HTR-8/SVneo (cell line): ENCODE data around the gene AKR1E2.

Experiments used
- DNase-seq: peaks from one replicate; pipeline ENCODE4 v3.0.0; 2011; ENCODE audit warnings: low spot score, mixed read lengths; ENCODE audit not compliant: insufficient read length
- FAIRE-seq: peaks from 2 replicates; lab custom pipeline; 2011; peaks lifted over from hg19 to GRCh38; lab: Jason Lieb, UNC

The AKR1E2 gene

GRCh38 chr10:4825868-4826791 is at the start of gene AKR1E2:
Gene AKR1E2 (plus strand): TSS chr10:4826207. CDS start chr10:4826325, 118 bp downstream.
- FAIRE-seq (no peak), DNase-seq (peak; percentile 15)

DNA sequence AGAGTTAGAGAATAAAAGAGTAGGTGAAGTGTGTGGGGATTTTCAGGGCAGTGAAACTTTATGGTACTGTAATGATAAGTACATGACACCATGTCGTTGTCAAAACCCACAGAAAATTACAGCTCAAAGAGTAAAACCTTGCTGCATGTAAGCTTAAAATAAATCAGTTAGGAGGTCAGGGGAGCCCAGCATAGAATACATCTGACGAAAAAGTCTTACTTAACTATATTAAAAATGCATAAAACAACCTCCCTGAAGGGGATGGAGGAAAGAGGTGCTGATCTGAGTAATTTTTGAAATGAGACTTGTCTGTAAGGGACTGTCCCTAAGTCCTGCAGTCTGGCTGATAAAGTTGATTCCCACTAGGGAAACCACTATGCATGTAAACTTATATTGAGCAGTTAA is 49.8 kb upstream of the AKR1E2 start:
- no peak for FAIRE-seq
- no peak for DNase-seq

DNA sequence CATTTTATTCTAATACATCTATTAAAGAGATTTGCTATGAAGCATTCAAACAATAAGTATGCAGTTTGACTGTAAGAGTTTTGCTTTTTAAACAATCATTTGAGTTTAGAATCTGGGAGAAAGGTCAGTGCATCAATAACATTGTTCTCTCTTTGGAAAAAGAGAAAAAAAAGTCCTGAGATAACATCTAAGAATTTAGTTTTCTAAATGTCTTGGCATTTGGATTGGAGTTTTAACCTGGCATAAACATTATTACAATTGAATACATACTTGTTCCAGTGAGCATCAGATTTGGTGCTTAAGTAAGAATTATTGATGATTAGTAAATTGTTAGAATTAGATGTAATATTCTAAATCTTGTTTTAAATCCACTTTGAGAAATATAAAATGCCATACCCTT is 47.2 kb upstream of the AKR1E2 start:
- DNase-seq = no peak
- no peak for FAIRE-seq

- DNase-seq = no peak
- FAIRE-seq = no peak
Measured at GRCh38 chr10:4780091-4780490, 45.9 kb upstream of the AKR1E2 start.

- FAIRE-seq = no peak
- peak; percentile 23 for DNase-seq
Measured at GRCh38 chr10:4780782-4781181, 45.2 kb upstream of the AKR1E2 start.

DNA sequence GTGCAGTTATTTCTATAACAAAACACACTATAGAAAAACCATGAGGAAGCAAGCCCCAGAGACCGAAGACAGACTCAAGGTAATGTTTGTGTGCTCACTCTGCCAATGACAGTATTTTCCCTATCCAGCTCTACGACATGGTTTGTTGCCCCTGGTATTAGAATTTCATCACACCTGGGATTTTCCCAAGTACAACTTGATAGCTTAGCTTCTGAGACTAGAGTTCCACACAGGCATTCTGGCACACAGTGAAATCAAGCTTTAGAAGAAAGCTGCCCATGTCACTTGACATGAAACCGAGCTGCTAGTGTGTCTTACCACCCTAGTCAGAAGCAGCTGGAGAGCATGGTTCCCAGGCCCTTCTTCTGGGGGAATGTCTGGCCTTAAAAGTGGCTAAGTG is 44.1 kb upstream of the AKR1E2 start:
- no peak for FAIRE-seq
- no peak for DNase-seq

DNA sequence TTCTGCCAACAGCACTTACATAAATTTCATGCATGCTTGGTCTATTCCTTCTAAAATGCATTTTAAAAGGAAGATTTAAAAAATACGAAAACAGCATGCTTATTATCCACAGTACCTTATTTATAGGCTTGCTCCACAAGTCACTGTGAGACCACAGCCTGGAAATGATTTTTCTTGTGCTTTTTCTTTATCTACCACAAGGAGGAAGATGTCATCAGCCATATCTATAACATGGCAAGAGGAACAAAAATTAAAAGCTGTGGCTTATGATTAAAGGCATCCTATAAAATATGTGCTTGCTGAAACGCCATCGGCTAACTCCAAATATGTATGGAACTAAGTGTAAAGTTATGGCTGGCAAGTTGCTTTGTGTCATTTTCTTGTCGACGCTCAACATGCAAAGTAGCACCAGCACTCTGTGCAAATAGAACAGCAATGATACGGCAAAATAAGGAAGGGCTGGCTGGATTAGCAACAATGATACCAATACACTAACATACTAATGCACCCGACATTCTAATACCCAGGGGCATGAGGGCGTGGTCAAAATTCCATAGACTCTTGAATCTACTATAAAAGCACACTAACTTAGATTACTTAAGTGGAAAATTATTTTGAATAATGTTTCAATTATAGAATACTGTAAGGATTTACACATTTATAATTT is 41.2 kb upstream of the AKR1E2 start:
- no peak for DNase-seq

DNA sequence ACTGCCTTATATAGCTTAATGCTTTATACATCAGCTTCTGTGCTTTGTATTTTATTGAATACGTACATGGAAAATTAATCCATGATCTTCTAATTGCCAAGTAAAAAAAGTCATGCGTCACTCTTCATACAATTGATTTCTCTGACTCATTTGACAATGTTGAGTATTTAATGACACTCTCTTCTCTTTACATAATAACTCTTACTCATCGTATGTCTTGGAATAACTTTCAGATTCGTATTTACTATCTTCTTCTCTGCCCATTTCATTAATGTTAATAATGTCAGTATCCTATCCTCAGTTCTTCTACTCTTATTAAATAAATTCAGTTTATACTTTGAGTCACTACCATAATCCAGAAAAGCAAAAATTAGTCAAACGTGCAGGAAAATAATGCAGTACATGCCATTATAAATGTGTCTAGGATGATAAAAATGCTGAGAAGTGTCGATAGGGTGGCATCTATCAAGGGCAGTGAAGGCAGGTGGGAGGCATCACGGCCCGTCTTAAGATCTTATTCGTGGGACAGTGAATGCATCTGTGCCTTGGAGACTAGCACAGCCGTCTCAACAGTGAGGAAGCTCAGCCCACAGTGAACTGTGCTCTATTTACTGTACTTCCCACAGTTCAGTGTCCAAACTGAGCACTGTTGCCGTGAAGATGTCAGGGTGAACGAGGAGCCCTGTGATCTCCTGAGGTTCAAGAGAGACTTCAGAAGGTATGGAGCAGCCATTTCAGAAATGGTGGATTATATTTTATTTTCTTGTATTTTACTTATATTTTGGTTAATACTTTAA is 39.8 kb upstream of the AKR1E2 start:
- no peak for DNase-seq
- no peak for FAIRE-seq

More for the DNA sequence above, 41.2 kb upstream of the AKR1E2 start:
- no peak for FAIRE-seq

GRCh38 chr10:4790045-4790444 is 36.0 kb upstream of the AKR1E2 start:
- no peak for FAIRE-seq

GRCh38 chr10:4790922-4791321 is 35.1 kb upstream of the AKR1E2 start:
- FAIRE-seq (no peak), DNase-seq (no peak)

More at GRCh38 chr10:4790045-4790444, 36.0 kb upstream of the AKR1E2 start:
- DNase-seq = no peak

- FAIRE-seq = no peak
- no peak for DNase-seq
Measured at GRCh38 chr10:4792381-4792780, 33.6 kb upstream of the AKR1E2 start.

DNA sequence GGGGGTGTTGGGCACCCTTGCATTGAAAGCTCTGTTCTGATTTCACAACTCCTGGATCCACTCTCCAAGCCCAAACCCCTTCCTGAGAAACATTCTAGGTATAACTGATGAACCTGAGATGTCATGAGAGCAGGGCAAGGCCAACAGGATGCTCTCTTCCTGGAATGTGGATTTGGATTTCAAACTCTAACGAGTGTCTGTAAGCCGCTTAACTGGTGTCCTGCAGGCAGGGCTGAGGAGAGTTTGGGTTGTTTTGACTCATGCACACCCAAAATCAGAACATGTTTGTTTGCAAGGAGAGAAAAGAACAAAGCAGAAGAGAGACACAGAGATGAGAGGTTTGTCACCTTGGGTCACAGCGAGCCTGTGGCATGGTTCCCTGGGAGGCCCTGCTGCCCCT is 24.6 kb upstream of the AKR1E2 start:
- no peak for DNase-seq
- FAIRE-seq = no peak

DNA sequence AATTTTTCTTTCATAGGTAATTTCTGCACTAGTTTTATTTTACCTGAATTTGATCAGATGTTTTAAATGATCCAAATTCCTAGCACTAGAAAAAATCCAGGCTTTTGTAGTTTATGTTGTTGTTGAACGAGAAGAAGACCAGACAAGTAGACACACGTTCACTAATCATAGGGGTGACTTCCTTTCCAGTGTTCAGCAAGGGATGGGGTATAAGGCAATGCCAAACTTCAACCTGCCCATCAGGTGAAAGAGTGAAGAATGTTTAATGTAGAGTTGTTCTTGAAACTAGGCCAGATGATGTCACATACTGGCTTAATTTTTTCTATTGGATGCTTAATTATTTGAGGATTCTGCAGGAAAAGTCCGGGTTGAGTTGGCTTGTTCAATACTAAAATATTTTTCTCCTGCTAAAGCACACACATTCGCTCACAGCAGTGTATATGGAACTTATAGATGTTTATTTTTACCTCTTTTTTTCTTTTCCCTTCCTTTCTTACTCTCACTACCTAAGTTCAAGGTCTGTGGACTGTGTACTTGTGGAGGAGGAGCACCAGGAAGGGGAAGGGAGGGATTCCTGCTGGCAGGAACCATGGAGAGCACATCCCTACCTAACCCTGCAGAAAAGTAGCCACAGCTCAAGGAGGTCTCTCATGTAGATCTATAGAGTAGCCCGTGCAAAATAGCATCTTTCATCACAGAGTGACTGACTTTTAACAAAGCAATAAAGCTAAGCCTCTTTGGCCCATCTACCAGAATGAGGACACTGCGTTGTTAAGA is 23.1 kb upstream of the AKR1E2 start:
- DNase-seq (no peak), FAIRE-seq (no peak)

GRCh38 chr10:4803822-4804221 is 22.2 kb upstream of the AKR1E2 start:
- no peak for DNase-seq
- no peak for FAIRE-seq

DNA sequence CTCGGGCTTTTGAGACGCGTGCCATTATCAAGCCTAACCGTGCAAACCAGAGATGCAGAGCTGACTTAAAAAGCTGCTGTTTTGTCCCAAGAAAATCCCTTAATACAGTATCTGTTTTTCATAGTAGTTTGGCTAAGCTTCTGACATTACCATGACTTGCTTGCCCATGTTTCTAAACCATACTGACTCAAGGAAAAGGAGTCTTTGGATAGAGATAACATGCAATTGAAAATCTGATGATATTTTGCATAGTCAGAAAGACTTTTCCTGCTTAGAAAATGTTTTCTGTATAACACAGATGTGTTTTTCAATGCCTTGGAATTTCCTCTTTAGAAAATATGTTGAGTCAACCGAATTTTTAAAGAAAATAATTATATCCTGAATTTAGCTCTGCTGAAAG is 21.5 kb upstream of the AKR1E2 start:
- DNase-seq (no peak), FAIRE-seq (no peak)

DNA sequence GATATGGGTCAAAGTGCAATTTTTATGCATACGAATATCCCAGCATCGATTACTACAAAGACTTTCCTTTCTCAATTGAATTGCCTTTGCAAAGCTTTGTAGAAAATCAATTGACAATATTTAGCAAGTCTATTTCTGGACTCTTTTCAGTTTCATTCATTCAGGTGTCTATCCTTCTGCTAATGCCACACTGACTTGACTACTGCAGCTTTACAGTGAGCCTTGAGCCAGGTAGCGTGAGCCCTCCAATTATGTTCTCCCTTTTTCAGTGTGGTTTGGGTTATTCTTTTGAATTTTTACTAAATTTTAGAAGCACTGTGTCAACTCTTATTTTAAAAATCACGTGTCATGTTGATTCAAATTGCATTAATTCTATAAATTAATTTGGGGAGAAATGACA is 19.5 kb upstream of the AKR1E2 start:
- DNase-seq (no peak), FAIRE-seq (no peak)

GRCh38 chr10:4807761-4808507 is 18.1 kb upstream of the AKR1E2 start:
- DNase-seq (peak; percentile 63), FAIRE-seq (peak; percentile 13)

- no peak for DNase-seq
- FAIRE-seq = no peak
Measured at GRCh38 chr10:4809156-4809555, 16.9 kb upstream of the AKR1E2 start.

DNA sequence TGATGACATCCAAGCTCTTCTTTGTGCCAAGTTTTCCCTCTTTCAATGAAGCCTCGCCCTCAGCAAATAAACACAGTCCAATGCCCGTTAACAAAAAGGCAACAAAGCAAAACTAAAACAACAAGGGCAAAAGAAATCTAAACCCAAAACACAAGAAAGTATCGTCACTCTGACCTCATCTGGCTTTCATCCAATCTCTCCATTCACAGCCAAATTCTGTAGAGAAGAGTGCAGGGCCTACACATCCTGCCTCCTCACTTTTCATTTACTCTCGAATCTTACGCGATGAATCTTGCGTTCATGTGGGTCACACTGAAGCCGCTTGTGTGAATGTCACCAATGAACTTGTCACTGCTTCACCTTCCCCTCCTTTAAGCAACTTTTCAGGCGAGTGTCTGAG is 15.9 kb upstream of the AKR1E2 start:
- DNase-seq (no peak), FAIRE-seq (no peak)
